Mesendoderm (in vitro differentiated cells): ENCODE results near the gene OGG1.

Experiments
- DNase-seq: peaks from one replicate; pipeline ENCODE4 v3.0.0; 2013
- H2AK5ac ChIP-seq: 2 replicates; pipeline ENCODE4 v1.6.1; 2013; ENCODE audit warnings: low read length, inconsistent platforms
- H2BK120ac ChIP-seq: 2 replicates; pipeline ENCODE4 v1.6.1; 2013; ENCODE audit warnings: low read depth, mild to moderate bottlenecking, low read length, moderate library complexity, mixed read lengths
- H2BK15ac ChIP-seq: replicated peaks from 2 replicates; pipeline ENCODE4 v1.6.1; 2013; ENCODE audit warnings: low read depth, mild to moderate bottlenecking, moderate library complexity
- H2BK5ac ChIP-seq: 2 replicates; pipeline ENCODE4 v1.6.1; 2013; ENCODE audit warnings: low read length, inconsistent platforms
- H3K18ac ChIP-seq: 2 replicates; pipeline ENCODE4 v1.6.1; 2013; ENCODE audit warnings: mild to moderate bottlenecking, low read length, mixed read lengths
- H3K23ac ChIP-seq: one replicate; pipeline ENCODE4 v1.6.1; 2013; ENCODE audit warnings: low read length
- H3K27ac ChIP-seq: 2 replicates; pipeline ENCODE4 v1.5.1; 2013; ENCODE audit warnings: low read depth, mild to moderate bottlenecking, inconsistent platforms, low read length, moderate library complexity
- H3K27me3 ChIP-seq: 2 replicates; pipeline ENCODE4 v1.6.1; 2013; ENCODE audit warnings: low read length, control low read depth, mild to moderate bottlenecking, inconsistent platforms; ENCODE audit not compliant: insufficient read depth, poor library complexity
- H3K36me3 ChIP-seq: 2 replicates; pipeline ENCODE4 v1.6.1; 2013; ENCODE audit warnings: low read length, inconsistent platforms; ENCODE audit not compliant: control insufficient read depth, insufficient read depth
- H3K4ac ChIP-seq: one replicate; pipeline ENCODE4 v1.6.1; 2013; ENCODE audit warnings: low read depth, mild to moderate bottlenecking, low read length, moderate library complexity
- H3K4me1 ChIP-seq: 2 replicates; pipeline ENCODE4 v1.6.1; 2013; ENCODE audit warnings: low read depth, low read length, inconsistent platforms; ENCODE audit not compliant: control insufficient read depth
- H3K4me2 ChIP-seq: 2 replicates; pipeline ENCODE4 v1.6.1; 2013; ENCODE audit warnings: low read length
- H3K4me3 ChIP-seq: 2 replicates; pipeline ENCODE4 v1.5.1; 2013; ENCODE audit warnings: mild to moderate bottlenecking, low read length
- H3K56ac ChIP-seq: one replicate; pipeline ENCODE4 v1.6.1; 2013; ENCODE audit warnings: low read length
- H3K79me1 ChIP-seq: 2 replicates; pipeline ENCODE4 v1.6.1; 2013; ENCODE audit warnings: low read length, inconsistent platforms
- H3K79me2 ChIP-seq: 2 replicates; pipeline ENCODE4 v1.6.1; 2013; ENCODE audit warnings: mild to moderate bottlenecking, low read length; ENCODE audit not compliant: control insufficient read depth, insufficient read depth
- H3K9ac ChIP-seq: 2 replicates; pipeline ENCODE4 v1.6.1; 2013; ENCODE audit warnings: low read length, inconsistent platforms
- H4K5ac ChIP-seq: one replicate; pipeline ENCODE4 v1.6.1; 2013; ENCODE audit warnings: low read length
- H4K8ac ChIP-seq: one replicate; pipeline ENCODE4 v1.6.1; 2013; ENCODE audit warnings: low read depth, mild to moderate bottlenecking, control low read depth, low read length, moderate library complexity
- WGBS: extraction: QIAGEN DNeasy Blood & Tissue Kit; methylation state at CpG from one replicate; pipeline ENCODE4 v1.1.7; 2013; ENCODE audit warnings: low lambda C conversion rate, missing lambda C conversion rate; ENCODE audit not compliant: insufficient coverage; ENCODE audit errors: extremely low coverage; 5-methylcytosine and 5-hydroxymethylcytosine counted together

The OGG1 gene

GRCh38 chr3:9736831-9737230 lies 12.9 kb upstream of the OGG1 start:
- Histone ChIP-seq H3K36me3 (peaks cover 18% of the 10 kb centered on the region), H3K18ac (no peak overlapping the region)
- no CpG with 5 or more reads among the region's 2 CpGs for WGBS

DNA sequence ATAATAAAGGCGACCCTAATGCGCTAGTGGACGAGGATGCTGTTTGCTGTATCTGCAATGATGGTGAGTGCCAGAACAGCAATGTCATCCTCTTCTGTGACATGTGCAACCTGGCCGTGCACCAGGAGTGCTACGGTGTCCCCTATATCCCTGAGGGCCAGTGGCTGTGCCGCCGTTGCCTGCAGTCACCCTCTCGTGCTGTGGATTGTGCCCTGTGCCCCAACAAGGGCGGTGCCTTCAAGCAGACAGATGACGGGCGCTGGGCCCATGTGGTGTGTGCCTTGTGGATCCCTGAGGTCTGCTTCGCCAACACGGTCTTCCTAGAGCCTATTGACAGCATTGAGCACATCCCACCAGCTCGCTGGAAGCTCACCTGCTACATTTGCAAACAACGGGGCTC lies 10.6 kb upstream of the OGG1 start:
- H3K4me1 ChIP-seq = no peaks in the 10 kb centered on the region
- H3K23ac ChIP-seq = no peak overlapping the region
- no peak overlapping the region for H2BK5ac ChIP-seq
- H3K9ac ChIP-seq = no peak overlapping the region
- H2BK120ac ChIP-seq = no peak overlapping the region
- WGBS = no CpG with 5 or more reads among the region's 15 CpGs
- H4K5ac ChIP-seq = no peak overlapping the region
- no peak overlapping the region for H2AK5ac ChIP-seq
- peaks cover 9% of the 10 kb centered on the region for H3K79me1 ChIP-seq
- H3K27me3 ChIP-seq = no peaks in the 10 kb centered on the region
- no peak overlapping the region for H3K4me2 ChIP-seq
- H4K8ac ChIP-seq = no peak overlapping the region
- no peak overlapping the region for H3K27ac ChIP-seq
- H3K79me2 ChIP-seq = peaks cover 3% of the 10 kb centered on the region
- no peak overlapping the region for H3K4ac ChIP-seq
- no peak overlapping the region for H3K56ac ChIP-seq
- no peak overlapping the region for H3K4me3 ChIP-seq
- H3K18ac ChIP-seq = no peak overlapping the region
- no peak for DNase-seq
- no peak overlapping the region for H2BK15ac ChIP-seq
- H3K36me3 ChIP-seq = peaks cover 31% of the 10 kb centered on the region

More at GRCh38 chr3:9736831-9737230, 12.9 kb upstream of the OGG1 start:
- H4K5ac ChIP-seq = no peak overlapping the region
- no peak overlapping the region for H3K4me3 ChIP-seq
- DNase-seq = no peak
- H3K79me1 ChIP-seq = peaks cover 26% of the 10 kb centered on the region
- no peak overlapping the region for H3K4ac ChIP-seq
- H3K79me2 ChIP-seq = peaks cover 25% of the 10 kb centered on the region
- no peak overlapping the region for H2BK5ac ChIP-seq
- no peak overlapping the region for H3K27ac ChIP-seq
- H3K4me1 ChIP-seq = peaks cover 3% of the 10 kb centered on the region
- H3K56ac ChIP-seq = no peak overlapping the region
- H3K23ac ChIP-seq = no peak overlapping the region
- no peak overlapping the region for H2AK5ac ChIP-seq
- H2BK15ac ChIP-seq = no peak overlapping the region
- H3K9ac ChIP-seq = no peak overlapping the region
- no peak overlapping the region for H3K4me2 ChIP-seq
- H4K8ac ChIP-seq = no peak overlapping the region
- H2BK120ac ChIP-seq = no peak overlapping the region
- H3K27me3 ChIP-seq = no peaks in the 10 kb centered on the region

DNA sequence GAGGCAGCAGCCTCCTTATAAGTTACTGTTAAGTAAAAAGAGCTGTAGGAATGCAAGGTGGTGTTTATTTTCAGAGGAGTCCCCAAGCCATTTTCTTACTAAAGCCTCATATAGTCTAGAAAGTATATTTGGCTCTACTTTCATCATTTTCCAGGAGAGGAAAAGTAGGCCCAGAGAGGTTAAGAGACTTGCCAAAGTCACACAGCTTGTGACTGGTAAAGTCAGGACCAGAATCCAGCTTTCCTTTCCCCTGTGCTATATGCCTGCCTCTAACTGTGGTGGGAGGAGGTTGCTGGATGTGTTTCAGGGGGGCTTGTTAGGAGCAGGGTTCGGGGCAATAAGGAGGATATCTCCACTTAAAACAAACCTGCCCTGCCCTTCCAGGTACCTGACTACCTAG lies 7.2 kb upstream of the OGG1 start:
- WGBS = no CpG with 5 or more reads among the region's 1 CpG
- no peak overlapping the region for H2BK5ac ChIP-seq
- no peak overlapping the region for H3K56ac ChIP-seq
- no peak overlapping the region for H4K5ac ChIP-seq
- H3K36me3 ChIP-seq = peaks cover 41% of the 10 kb centered on the region
- no peak overlapping the region for H3K4me2 ChIP-seq
- no peak overlapping the region for H3K9ac ChIP-seq
- no peaks in the 10 kb centered on the region for H3K79me1 ChIP-seq
- H3K18ac ChIP-seq = no peak overlapping the region
- H3K4me3 ChIP-seq = no peak overlapping the region
- no peak overlapping the region for H3K27ac ChIP-seq
- H4K8ac ChIP-seq = no peak overlapping the region
- no peak for DNase-seq
- H2BK15ac ChIP-seq = no peak overlapping the region
- no peak overlapping the region for H2AK5ac ChIP-seq
- H3K27me3 ChIP-seq = no peaks in the 10 kb centered on the region
- H3K79me2 ChIP-seq = no peaks in the 10 kb centered on the region
- H3K4ac ChIP-seq = no peak overlapping the region
- H2BK120ac ChIP-seq = no peak overlapping the region
- H3K4me1 ChIP-seq = no peaks in the 10 kb centered on the region
- H3K23ac ChIP-seq = no peak overlapping the region

DNA sequence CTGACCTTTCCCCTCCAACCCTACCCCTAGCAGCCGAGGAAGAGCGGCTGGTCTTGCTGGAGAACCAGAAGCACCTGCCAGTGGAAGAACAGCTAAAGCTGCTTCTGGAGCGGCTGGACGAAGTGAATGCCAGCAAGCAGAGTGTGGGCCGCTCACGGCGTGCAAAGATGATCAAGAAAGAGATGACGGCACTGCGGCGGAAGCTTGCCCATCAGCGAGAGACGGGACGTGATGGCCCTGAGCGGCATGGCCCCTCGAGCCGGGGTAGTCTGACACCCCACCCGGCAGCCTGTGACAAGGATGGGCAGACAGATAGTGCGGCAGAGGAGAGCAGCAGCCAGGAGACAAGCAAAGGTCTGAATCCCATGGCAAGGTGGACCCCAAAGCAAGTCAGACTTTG lies 6.2 kb upstream of the OGG1 start:
- Histone ChIP-seq H3K36me3 (peaks cover 41% of the 10 kb centered on the region), H3K56ac (no peak overlapping the region), H2AK5ac (no peak overlapping the region), H2BK5ac (no peak overlapping the region), H2BK120ac (no peak overlapping the region), H3K23ac (no peak overlapping the region), H3K79me1 (no peaks in the 10 kb centered on the region), H3K79me2 (no peaks in the 10 kb centered on the region), H3K27me3 (no peaks in the 10 kb centered on the region), H3K4me3 (no peak overlapping the region), H3K9ac (no peak overlapping the region), H3K4me1 (no peaks in the 10 kb centered on the region), H3K4me2 (no peak overlapping the region), H3K27ac (no peak overlapping the region), H4K5ac (no peak overlapping the region), H3K18ac (no peak overlapping the region), H2BK15ac (no peak overlapping the region), H3K4ac (no peak overlapping the region), H4K8ac (no peak overlapping the region)
- DNase-seq = no peak
- WGBS = no CpG with 5 or more reads among the region's 18 CpGs

GRCh38 chr3:9744162-9744561 lies 5.6 kb upstream of the OGG1 start:
- Histone ChIP-seq H4K5ac (no peak overlapping the region), H3K27me3 (no peaks in the 10 kb centered on the region), H3K4me1 (no peaks in the 10 kb centered on the region), H3K4me3 (no peak overlapping the region), H3K79me2 (no peaks in the 10 kb centered on the region), H3K56ac (no peak overlapping the region), H3K4me2 (no peak overlapping the region), H3K18ac (no peak overlapping the region), H3K23ac (no peak overlapping the region), H2BK15ac (no peak overlapping the region), H3K9ac (no peak overlapping the region), H3K27ac (no peak overlapping the region), H2AK5ac (no peak overlapping the region), H2BK5ac (no peak overlapping the region), H4K8ac (no peak overlapping the region), H3K79me1 (no peaks in the 10 kb centered on the region), H3K36me3 (peaks cover 39% of the 10 kb centered on the region), H3K4ac (no peak overlapping the region), H2BK120ac (no peak overlapping the region)
- no CpG with 5 or more reads among the region's 13 CpGs for whole genome bisulfite sequencing
- DNase-seq = no peak

- Histone ChIP-seq H3K27me3 (no peaks in the 10 kb centered on the region), H4K8ac (no peak overlapping the region), H2BK120ac (no peak overlapping the region), H3K4me2 (no peak overlapping the region), H3K27ac (no peak overlapping the region), H3K4ac (no peak overlapping the region), H2BK5ac (no peak overlapping the region), H3K9ac (no peak overlapping the region), H2AK5ac (no peak overlapping the region), H3K79me1 (peaks cover 2% of the 10 kb centered on the region), H2BK15ac (no peak overlapping the region), H3K23ac (no peak overlapping the region), H3K79me2 (no peaks in the 10 kb centered on the region), H3K36me3 (peaks cover 33% of the 10 kb centered on the region), H3K4me3 (no peak overlapping the region), H3K4me1 (no peaks in the 10 kb centered on the region), H3K18ac (no peak overlapping the region), H3K56ac (no peak overlapping the region), H4K5ac (no peak overlapping the region)
- WGBS = no CpG with 5 or more reads among the region's 12 CpGs
- DNase-seq = no peak
Measured at GRCh38 chr3:9745521-9745920, 4.2 kb upstream of the OGG1 start.
